UCSD-AML1 (cell line): Measurements from ENCODE around the gene KRTAP12-2.
"Not testable (repeated sequence)": the region's sequence is repeated elsewhere in the genome, so short reads cannot be mapped to it uniquely, and the experiment has no call there.

ENCODE experiments used
- DNase-seq: peaks from one replicate; lab custom pipeline; 2025; ENCODE audit not compliant: unreplicated experiment; lab: John Stamatoyannopoulos, UW

The KRTAP12-2 gene

GRCh38 chr21:44686000-44686781 lies 19.5 kb upstream of the KRTAP12-2 start:
- DNase-seq, result no peak

GRCh38 chr21:44685050-44685449 lies 18.3 kb upstream of the KRTAP12-2 start:
- DNase-seq, result not testable (repeated sequence)

- DNase-seq, result no peak
Observed at GRCh38 chr21:44684483-44684882, 17.8 kb upstream of the KRTAP12-2 start.

GRCh38 chr21:44684077-44684476 lies 17.4 kb upstream of the KRTAP12-2 start:
- no peak for DNase-seq

- no peak for DNase-seq
Observed at GRCh38 chr21:44682580-44683151, 15.9 kb upstream of the KRTAP12-2 start.

GRCh38 chr21:44681861-44682579 lies 15.3 kb upstream of the KRTAP12-2 start, which contains the start of gene KRTAP12-1:
TSS of gene KRTAP12-1 (minus strand) at chr21:44682163. CDS start at chr21:44682123, 40 bp downstream.
- DNase-seq, result no peak

- no peak for DNase-seq
Observed at GRCh38 chr21:44681152-44681551, 14.4 kb upstream of the KRTAP12-2 start.

- DNase-seq, result no peak
Observed at GRCh38 chr21:44677881-44678280, 11.2 kb upstream of the KRTAP12-2 start.

- no peak for DNase-seq
Observed at GRCh38 chr21:44671911-44672310, 5.2 kb upstream of the KRTAP12-2 start.

GRCh38 chr21:44670642-44671432 lies 4.1 kb upstream of the KRTAP12-2 start:
- DNase-seq, result no peak

GRCh38 chr21:44667612-44668011 lies 885 bp upstream of the KRTAP12-2 start:
- no peak for DNase-seq

GRCh38 chr21:44664691-44665090 lies 2.0 kb downstream of the KRTAP12-2 start:
- DNase-seq, result no peak

- DNase-seq, result not testable (repeated sequence)
Observed at GRCh38 chr21:44661567-44661966, 5.2 kb downstream of the KRTAP12-2 start.

GRCh38 chr21:44658913-44659595 lies 7.7 kb downstream of the KRTAP12-2 start:
- DNase-seq, result no peak

GRCh38 chr21:44658541-44658910 lies 8.2 kb downstream of the KRTAP12-2 start:
- DNase-seq, result no peak

- no peak for DNase-seq
Observed at GRCh38 chr21:44657635-44658540, 8.8 kb downstream of the KRTAP12-2 start, which contains the start of gene KRTAP12-3. TSS of gene KRTAP12-3 (plus strand) at chr21:44657932. CDS start at chr21:44657980, 48 bp downstream.

GRCh38 chr21:44656868-44657267 lies 9.9 kb downstream of the KRTAP12-2 start:
- DNase-seq, result no peak

- DNase-seq, result no peak
Observed at GRCh38 chr21:44654576-44655175, 12.1 kb downstream of the KRTAP12-2 start, which contains the start of gene KRTAP12-4. TSS of gene KRTAP12-4 (minus strand) at chr21:44654659. CDS start at chr21:44654614, 45 bp downstream.
